SH-SY5Y (cell line): ENCODE data around the gene ITPR1.

Source experiments
- GATA2 ChIP-seq: IDR thresholded peaks from 2 replicates; pipeline ENCODE4 v1.6.1; 2011; ENCODE audit warnings: mild to moderate bottlenecking, low read depth, low read length
- GATA3 ChIP-seq: IDR thresholded peaks from 2 replicates; pipeline ENCODE4 v1.6.1; 2011; ENCODE audit warnings: low read depth, mild to moderate bottlenecking, low read length, moderate library complexity

DNA sequence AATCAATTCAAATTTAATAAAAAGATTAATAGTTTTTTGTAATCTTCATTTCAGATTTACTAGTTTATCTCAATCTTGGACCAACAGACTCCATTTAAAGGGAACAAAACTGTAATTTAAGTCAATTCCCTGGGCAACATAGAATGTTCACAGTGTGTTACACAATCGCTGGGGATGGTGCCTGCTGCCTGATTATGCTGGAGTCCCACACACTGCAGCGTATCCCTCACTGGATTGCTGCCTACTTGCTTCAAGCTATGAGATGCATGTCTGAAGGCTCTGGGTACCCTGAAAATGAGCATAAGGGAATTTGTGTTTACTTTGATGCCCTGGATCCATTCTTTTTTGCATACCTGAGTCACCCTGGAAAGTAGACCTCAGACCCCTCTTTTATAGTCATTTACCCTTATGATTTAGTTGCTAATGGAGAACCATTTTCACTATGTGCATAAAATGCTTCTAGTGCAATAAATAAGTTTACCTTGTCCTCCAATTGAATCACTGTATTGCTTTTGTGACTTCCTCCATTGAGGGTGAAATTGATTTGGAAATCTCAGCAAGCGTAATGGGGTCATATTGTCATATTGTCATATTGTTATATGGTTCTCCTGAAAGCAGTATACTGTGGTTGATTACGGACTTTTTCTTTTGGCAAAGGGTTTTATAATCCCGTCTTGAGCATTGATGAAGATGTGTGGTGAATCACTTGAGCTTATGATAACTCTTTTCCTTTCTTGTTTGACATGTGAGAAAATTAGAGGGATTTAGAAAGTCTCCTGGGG, 35.9 kb downstream of the ITPR1 start:
- TF ChIP-seq GATA2: no peak
- TF ChIP-seq GATA3: no peak
